EL (cell line): ENCODE measurements around the gene IGSF3.
A peak's percentile ranks its signal among the peaks of the same experiment; 100 is the strongest.
"Not testable (repeated sequence)": the region's sequence is repeated elsewhere in the genome, so short reads cannot be mapped to it uniquely, and the experiment has no call there.

Experiments used
- DNase-seq: peaks from one replicate; pipeline ENCODE4 v3.0.0-alpha.2; 2016

IGSF3 gene

GRCh38 chr1:116571215-116571919 is 96.2 kb downstream of the IGSF3 start:
- DNase-seq, result no peak

GRCh38 chr1:116570358-116571214 is 96.9 kb downstream of the IGSF3 start, which contains the start of gene CD58:
Gene CD58 (minus strand): TSS chr1:116571026. CDS start chr1:116570972, 54 bp downstream.
- DNase-seq, result peak; percentile 90

- no peak for DNase-seq
These were observed 97.7 kb downstream of the IGSF3 start for GRCh38 chr1:116569776-116570357.

GRCh38 chr1:116569381-116569670 is 98.2 kb downstream of the IGSF3 start:
- DNase-seq, result no peak

- no peak for DNase-seq
These were observed 98.7 kb downstream of the IGSF3 start for GRCh38 chr1:116568662-116569380.

- DNase-seq, result no peak
These were observed 99.5 kb downstream of the IGSF3 start for GRCh38 chr1:116567790-116568661.

- no peak for DNase-seq
These were observed 102.3 kb downstream of the IGSF3 start for GRCh38 chr1:116565222-116565621.

GRCh38 chr1:116564426-116564825 is 103.1 kb downstream of the IGSF3 start:
- no peak for DNase-seq

- DNase-seq, result not testable (repeated sequence)
These were observed 105.1 kb downstream of the IGSF3 start for GRCh38 chr1:116562465-116562864.

GRCh38 chr1:116561563-116561962 is 106.0 kb downstream of the IGSF3 start:
- no peak for DNase-seq

GRCh38 chr1:116560704-116561490 is 106.6 kb downstream of the IGSF3 start:
- no peak for DNase-seq

- DNase-seq, result no peak
These were observed 108.2 kb downstream of the IGSF3 start for GRCh38 chr1:116559304-116559761.

- DNase-seq, result no peak
These were observed 109.0 kb downstream of the IGSF3 start for GRCh38 chr1:116558571-116558970.

- DNase-seq, result no peak
These were observed 109.4 kb downstream of the IGSF3 start for GRCh38 chr1:116558140-116558549.

GRCh38 chr1:116557323-116557878 is 110.1 kb downstream of the IGSF3 start:
- no peak for DNase-seq

- DNase-seq, result peak; percentile 88
These were observed 111.1 kb downstream of the IGSF3 start for GRCh38 chr1:116556289-116557006.

- no peak for DNase-seq
These were observed 112.6 kb downstream of the IGSF3 start for GRCh38 chr1:116554924-116555323.

- DNase-seq, result no peak
These were observed 114.0 kb downstream of the IGSF3 start for GRCh38 chr1:116553386-116554115.

- DNase-seq, result no peak
These were observed 121.1 kb downstream of the IGSF3 start for GRCh38 chr1:116546354-116546977.
